GM18526 (cell line): Measurements from ENCODE around the gene DIS3.

ENCODE experiments used
- POLR2A ChIP-seq: IDR thresholded peaks from 3 replicates; pipeline ENCODE4 v1.6.1; 2011; ENCODE audit not compliant: insufficient read length; ENCODE audit errors: extremely low read depth

DIS3 gene, protein sequence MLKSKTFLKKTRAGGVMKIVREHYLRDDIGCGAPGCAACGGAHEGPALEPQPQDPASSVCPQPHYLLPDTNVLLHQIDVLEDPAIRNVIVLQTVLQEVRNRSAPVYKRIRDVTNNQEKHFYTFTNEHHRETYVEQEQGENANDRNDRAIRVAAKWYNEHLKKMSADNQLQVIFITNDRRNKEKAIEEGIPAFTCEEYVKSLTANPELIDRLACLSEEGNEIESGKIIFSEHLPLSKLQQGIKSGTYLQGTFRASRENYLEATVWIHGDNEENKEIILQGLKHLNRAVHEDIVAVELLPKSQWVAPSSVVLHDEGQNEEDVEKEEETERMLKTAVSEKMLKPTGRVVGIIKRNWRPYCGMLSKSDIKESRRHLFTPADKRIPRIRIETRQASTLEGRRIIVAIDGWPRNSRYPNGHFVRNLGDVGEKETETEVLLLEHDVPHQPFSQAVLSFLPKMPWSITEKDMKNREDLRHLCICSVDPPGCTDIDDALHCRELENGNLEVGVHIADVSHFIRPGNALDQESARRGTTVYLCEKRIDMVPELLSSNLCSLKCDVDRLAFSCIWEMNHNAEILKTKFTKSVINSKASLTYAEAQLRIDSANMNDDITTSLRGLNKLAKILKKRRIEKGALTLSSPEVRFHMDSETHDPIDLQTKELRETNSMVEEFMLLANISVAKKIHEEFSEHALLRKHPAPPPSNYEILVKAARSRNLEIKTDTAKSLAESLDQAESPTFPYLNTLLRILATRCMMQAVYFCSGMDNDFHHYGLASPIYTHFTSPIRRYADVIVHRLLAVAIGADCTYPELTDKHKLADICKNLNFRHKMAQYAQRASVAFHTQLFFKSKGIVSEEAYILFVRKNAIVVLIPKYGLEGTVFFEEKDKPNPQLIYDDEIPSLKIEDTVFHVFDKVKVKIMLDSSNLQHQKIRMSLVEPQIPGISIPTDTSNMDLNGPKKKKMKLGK

DNA sequence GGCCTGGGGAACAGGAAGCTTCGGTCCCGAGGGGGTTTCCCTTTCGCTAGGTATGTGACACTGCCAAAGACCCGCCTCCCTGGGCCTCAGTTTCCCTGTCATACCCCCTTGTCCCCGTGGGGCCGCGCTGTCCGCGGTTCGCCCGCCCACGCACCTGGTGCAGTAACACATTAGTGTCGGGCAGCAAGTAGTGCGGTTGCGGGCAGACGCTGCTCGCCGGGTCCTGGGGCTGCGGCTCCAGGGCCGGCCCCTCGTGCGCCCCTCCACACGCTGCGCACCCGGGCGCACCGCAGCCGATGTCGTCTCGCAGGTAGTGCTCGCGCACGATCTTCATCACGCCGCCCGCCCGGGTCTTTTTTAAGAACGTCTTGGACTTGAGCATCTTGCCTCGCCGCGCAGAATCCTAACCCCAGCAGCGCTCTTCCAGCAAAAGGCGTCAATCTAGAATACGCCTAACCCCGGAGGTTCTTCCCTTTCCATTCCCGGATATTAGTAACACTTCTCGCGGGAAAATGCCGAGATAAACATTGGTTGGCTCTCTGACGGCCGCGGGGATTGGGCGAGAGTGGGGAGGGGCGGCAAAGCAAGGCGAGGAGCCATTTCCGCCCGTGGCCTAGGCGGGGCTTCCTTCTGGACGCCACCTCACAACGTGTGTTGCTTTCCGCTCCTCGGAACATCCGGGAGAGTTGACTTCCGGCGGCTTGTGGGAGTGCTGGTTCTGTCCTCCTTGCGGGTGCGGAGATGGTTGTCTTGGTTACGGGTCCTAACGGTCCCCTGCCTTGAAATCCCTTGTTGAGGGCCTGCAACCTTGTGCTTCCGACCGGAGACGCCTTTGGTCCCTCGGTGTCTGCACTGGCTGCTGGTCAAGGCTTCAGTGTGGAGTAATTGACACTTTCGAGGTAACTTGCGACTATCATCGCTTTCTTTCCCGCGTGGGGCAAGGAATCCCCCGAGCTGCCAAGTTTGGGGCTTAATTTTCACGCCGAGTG lies at the start of gene DIS3, which contains the start of gene PIBF1:
Gene DIS3 (minus strand): TSS at position 450 of the 989 bp plus-strand sequence. CDS start 68 bp downstream, at position 382.
Gene PIBF1 (plus strand): TSS at position 683 of the 989 bp plus-strand sequence. CDS start 1,337 bp downstream, outside the sequence.
- peak; percentile 78 for TF ChIP-seq POLR2A

DNA sequence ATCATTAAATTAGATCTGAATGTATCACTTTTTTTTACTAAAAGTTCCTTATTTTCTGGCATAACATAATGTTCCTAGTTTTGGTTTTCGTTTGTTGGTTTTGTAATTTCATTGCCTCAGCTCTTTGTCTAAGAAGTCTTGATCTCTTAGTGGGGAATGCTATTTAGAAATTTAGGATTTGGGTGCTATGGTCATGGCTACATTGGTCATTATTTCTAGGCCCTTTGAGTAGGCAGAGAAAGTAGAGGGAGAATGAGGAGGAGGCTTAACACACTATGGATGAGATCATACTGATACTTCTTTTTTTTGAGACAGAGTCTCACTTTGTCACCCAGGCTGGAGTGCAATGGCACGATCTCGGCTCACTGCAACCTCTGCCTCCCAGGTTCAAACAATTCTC lies 42.0 kb upstream of the DIS3 start:
- no peak for TF ChIP-seq POLR2A

DNA sequence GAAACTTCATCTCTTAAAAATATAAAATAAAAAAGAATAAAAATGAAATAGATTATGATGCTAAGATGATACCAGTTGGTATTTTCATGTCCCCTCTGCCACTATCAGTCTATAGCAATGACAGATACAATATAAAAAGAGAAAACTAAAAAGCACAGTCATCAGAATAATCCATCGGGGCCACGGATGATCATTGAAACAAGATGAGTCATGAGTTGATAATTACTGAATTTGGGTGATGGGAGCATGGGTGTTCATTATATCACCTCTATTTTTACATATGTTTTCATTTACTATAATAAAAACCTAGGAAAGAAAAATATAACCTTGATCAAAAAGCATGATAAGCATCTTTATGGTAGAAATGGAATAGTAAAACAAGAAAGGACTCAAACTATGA lies 41.4 kb upstream of the DIS3 start:
- TF ChIP-seq POLR2A: no peak

DNA sequence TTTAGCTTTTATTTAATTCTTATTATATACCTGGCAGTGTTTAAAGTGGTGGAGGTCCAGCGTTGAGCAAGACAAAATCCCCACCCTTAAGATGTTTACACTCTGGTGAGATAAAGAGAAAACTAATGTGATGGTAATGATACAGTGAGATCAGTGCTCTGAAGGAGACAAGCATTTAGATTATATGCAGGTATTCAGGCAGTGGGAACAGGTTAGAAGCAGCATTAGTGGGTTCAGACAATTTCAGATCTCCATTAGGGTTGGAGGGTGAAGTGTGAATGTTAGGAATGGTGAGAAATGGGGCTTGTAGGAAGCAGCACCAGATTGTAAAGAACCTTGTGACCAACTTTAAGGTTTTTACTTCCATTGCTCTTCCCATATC lies 39.2 kb upstream of the DIS3 start:
- no peak for TF ChIP-seq POLR2A

DNA sequence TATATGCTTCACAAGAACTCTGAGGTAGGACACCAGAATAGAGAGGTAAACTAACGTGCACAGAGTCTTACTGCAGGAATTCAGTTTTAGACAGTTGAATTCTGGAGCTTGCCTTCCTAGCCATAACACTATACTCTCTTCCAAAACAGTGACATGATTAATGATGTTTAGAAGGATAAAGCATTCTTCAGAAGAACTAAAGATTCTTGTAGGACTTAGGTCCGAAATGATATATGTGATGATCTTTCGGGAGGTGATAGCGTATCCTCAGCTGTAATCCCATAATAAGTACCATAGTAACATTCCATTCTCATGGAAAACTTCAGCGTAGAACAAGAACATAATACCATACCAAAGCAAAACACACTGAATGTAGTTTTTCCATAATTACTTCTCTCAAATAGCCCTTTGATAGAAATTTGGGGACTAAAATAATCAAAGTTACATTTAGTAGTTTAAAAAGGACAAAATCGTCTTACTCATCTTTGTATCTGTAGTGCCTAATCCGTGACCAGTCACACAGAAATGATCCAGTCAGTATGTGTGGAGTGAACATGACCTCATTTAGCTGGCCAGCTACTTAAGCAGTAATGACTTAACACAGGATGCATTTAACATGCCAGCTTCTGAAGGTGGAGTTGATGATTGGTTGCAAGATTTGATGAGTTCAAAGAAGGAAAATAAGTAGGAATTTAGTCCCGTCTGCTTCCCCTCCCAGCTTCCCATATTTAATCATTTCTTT lies 38.6 kb upstream of the DIS3 start:
- TF ChIP-seq POLR2A: no peak

DNA sequence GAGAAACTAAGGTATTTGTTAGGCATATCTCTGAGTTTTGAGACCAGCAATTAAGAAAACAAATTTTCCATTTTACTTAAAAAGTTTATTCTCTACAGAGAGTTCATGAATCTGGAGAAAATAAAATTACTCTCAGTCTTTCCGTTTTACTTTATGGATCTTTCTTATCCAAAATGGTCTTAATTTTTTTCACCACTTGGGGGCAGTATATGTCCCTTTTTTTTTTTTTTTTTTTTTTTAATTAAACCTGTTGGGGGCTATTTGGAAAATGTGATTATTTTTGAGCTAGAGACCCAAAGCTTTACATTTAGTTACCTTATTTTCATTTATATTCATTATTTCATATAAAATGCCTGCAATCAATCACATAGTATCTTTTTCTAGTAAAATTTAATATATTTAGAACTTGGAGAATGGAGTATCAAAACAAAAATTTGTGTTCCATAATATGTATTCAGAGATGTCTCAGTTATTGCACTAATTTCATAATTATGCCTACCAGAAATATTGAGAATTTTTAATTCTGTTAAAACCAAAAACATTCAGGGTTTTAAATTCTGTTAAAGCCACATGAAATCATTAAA lies 27.3 kb upstream of the DIS3 start:
- TF ChIP-seq POLR2A: no peak

DNA sequence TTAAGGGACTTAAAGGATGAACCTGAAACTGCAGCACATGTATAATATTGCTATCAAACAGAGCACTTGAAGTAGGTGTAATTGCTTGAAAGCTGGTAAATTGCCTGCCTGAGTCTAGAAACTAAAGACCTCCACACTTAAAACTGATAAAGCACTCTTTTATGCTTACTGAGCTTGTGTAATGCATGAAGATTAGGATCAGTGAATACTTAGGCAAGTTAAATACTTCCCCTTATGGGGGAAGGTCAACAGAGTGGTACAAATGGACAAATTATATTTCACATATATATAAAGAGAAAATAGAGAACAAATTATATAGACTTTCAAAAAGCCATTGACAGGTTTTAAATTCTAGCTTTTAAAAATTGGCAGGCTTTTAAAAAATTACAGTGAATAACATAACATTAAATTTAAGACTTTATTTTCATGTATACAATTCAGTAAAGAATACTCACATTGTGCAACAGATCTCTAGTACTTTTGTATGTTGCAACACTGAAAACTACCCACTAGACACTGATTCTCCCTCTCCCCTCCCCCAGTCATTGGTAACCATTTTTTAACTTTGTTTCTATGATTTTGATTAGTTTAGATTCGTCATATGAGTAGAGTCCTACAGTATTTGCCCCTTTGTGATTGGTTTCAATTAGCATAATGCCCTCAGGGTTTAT lies 24.1 kb upstream of the DIS3 start:
- TF ChIP-seq POLR2A: no peak

DNA sequence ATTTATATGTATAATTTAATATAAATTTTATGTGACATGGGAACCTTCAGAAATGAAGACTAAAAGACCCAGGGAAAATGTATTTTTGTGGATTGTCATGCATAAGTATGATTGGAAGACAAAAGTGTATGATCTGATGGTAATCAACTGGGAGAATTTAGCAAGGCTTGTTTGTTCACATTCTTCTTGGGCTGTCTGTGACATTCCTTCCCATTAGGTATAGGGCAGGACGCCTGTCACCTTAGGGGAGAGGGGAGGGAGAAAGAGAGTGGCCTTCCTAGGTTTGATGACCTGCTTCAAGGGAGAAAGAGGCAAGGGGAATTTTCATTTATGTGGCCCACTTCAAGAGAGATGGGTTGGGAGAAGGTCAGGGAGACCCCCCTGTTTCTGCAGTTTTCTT lies 22.6 kb upstream of the DIS3 start:
- no peak for TF ChIP-seq POLR2A

DNA sequence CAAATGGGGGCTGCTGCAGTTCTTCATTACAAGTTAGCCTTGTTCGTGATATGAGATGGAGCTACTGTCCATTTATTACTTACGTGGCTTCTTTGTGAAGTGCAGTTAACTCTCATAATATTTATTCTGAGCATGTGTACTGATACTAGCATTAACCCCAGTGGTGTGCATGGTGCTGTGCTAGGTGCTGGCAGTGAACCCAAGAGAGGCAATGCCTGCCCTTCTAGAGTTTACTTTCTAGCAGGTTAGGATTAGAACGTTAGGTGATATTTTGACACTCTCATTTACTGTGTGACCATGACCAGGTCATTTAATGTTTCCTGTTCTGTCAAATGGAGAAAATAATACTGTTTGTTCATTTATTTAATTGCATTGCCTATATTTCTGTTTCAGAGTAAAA lies 17.1 kb upstream of the DIS3 start:
- no peak for TF ChIP-seq POLR2A

DNA sequence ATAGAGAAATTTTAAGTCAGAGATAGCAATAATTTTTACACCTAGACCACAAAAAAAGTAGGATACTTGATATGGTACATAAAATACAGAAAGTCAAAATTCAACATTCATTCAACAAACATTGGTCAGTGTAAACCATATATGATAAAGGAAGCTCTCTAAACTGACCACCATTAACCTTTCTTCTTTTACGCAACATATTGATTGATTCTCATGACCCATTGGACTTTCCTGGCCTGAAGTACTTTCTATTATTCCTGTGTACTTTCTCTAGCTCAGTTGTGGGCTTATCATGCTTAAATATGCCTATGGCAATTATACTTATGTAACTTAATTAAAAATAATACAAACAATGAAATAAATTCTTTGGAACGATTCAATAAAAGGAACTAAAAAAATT lies 10.9 kb upstream of the DIS3 start:
- no peak for TF ChIP-seq POLR2A

DNA sequence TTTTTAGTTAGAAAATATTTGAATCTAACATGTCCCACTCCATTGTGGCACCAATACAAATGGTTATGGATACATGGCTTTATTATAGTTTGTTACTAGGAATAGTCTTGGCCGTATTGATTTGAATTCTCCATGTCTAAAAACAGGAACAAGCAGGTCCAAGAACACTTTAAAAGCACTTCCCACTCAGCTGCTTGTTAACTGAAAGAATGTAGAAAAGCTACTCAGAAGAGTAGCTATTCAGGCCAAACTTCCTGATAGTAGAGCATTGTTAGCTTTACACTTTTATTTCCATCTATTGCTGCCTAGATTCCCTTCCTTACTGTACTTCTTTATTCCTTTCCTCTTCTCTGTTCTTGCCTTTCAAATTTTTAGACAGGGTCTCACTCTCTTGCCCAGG lies 7.1 kb upstream of the DIS3 start:
- TF ChIP-seq POLR2A: no peak

DNA sequence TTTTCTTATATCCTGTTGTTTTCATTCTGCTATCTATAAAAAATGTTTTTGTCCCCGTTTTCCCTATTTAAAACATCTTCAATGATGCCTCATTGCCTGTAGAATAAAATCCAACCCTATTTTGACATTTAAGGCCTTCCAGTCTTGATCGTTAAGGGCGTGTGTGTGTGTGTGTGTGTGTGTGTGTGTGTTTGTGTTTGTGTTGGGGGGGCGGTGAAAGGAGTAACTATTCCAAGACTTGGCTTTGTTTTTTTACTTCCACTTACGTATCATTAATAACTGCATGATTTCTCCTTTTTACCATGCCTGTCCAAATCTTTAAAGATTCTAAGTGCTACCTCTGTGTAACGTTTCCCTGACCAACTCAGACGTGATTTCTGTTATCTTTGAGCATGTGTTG lies 1.0 kb upstream of the DIS3 start:
- no peak for TF ChIP-seq POLR2A

DNA sequence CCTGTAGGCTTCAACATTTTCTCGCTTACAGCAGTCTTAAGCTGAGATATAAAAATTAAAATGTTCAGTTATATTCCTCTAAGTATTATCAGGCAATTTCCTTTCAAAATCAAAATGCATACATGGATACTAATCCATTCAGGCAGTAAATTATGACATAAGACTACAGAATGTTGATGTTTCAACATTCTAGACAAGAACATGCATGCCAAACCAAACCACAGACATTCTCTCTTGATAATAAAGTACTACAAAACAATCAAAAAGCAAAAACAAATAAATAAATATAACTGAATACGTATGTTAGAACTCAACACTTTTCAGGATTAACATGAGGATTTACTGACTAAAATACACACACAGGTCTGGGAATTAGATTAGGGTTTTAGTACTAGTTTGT lies 7.7 kb downstream of the DIS3 start:
- TF ChIP-seq POLR2A: no peak
